Endothelial cell of umbilical vein (primary cell): ENCODE results near the gene NEBL. TPM values are rescaled to one million over a fixed set of nuclear protein-coding genes. Genes with fewer than 3 reads are reported as not detected.
"Not testable (repeated sequence)": the region's sequence is repeated elsewhere in the genome, so short reads cannot be mapped to it uniquely, and the experiment has no call there.

Experiments
- BruUV-seq: library from RNA; stranded (reverse); fragments of 400-500 nt; replicated peaks from 2 replicates; lab custom pipeline; 2021; lab: Mats Ljungman, UMichigan
- CTCF ChIA-PET: fragments of 300-600, 350-600 bp; sonication (Branson Sonifier 250); formaldehyde crosslinking; loops from one replicate; lab custom pipeline; 2021; ENCODE audit warnings: antibody characterized with exemption, inconsistent platforms; lab: Charles Lee
- POLR2A ChIA-PET: fragments of 300-600, 350-600 bp; sonication (Branson Sonifier 250); formaldehyde crosslinking; loops from one replicate; lab custom pipeline; 2021; ENCODE audit warnings: antibody characterized with exemption, inconsistent platforms; lab: Charles Lee
- DNase-seq: peaks from one replicate; pipeline ENCODE4 v3.0.0-alpha.2; 2011; ENCODE audit warnings: low read depth, low spot score
- FAIRE-seq: peaks from 2 replicates; lab custom pipeline; 2011; peaks lifted over from hg19 to GRCh38; lab: Jason Lieb, UNC
- H2AFZ ChIP-seq: 2 replicates; pipeline ENCODE4 v1.6.0; 2012; ENCODE audit warnings: low read depth, low read length, control low read depth, inconsistent platforms
- H3K27ac ChIP-seq: 2 replicates; pipeline ENCODE4 v1.5.1; 2011; ENCODE audit warnings: low read depth, mild to moderate bottlenecking, control low read depth, low read length, moderate library complexity; ENCODE audit not compliant: insufficient read depth
- H3K27me3 ChIP-seq, 2 experiments: 2 replicates each; pipeline versions ENCODE4 v1.6.0 to v1.6.1; 2011; ENCODE audit warnings: low read length in 2 of 2, mixed read lengths in 1 of 2; ENCODE audit not compliant: control insufficient read depth in 2 of 2, insufficient read depth in 2 of 2
- H3K36me3 ChIP-seq, 2 experiments: 2 replicates in 1 of 2; 3 replicates in 1 of 2; pipeline ENCODE4 v1.5.1; 2011; ENCODE audit warnings: low read length in 2 of 2, mild to moderate bottlenecking in 1 of 2, moderate library complexity in 1 of 2; ENCODE audit not compliant: control insufficient read depth in 2 of 2, insufficient read depth in 2 of 2; ENCODE audit errors: extremely low read depth in 1 of 2
- H3K4me1 ChIP-seq: 3 replicates; pipeline ENCODE4 v1.5.1; 2011; ENCODE audit warnings: mild to moderate bottlenecking, low read length; ENCODE audit not compliant: control insufficient read depth, insufficient read depth; ENCODE audit errors: extremely low read depth
- H3K4me2 ChIP-seq: 2 replicates; pipeline ENCODE4 v1.6.1; 2011; ENCODE audit warnings: low read length, control low read depth, mixed read lengths; ENCODE audit not compliant: insufficient read depth
- H3K4me3 ChIP-seq, 3 experiments: fragments of 200-600 bp in 1 of 3; sonication (generic), shearing (Covaris generic) in 1 of 3; replicated peaks in 1 of 3; 2 replicates each; pipeline ENCODE4 v1.5.1; 2011 to 2016; ENCODE audit warnings: control low read depth in 3 of 3, low read length in 3 of 3, mild to moderate bottlenecking in 2 of 3, inconsistent platforms in 1 of 3, low read depth in 1 of 3, moderate library complexity in 1 of 3; ENCODE audit not compliant: insufficient read depth in 1 of 3
- H3K79me2 ChIP-seq: 2 replicates; pipeline ENCODE4 v1.6.0; 2012; ENCODE audit warnings: low read length, inconsistent platforms; ENCODE audit not compliant: control insufficient read depth, insufficient read depth
- H3K9ac ChIP-seq: replicated peaks from 2 replicates; pipeline ENCODE3; 2011; ENCODE audit warnings: low read length, control low read depth; ENCODE audit not compliant: insufficient read depth; ENCODE audit errors: extremely low read depth
- H3K9me1 ChIP-seq: replicated peaks from 3 replicates; pipeline ENCODE4 v1.6.0; 2011; ENCODE audit warnings: mild to moderate bottlenecking, low read length; ENCODE audit not compliant: control insufficient read depth, insufficient read depth; ENCODE audit errors: extremely low read depth
- H3K9me3 ChIP-seq: replicated peaks from 2 replicates; pipeline ENCODE4 v1.5.1; 2012; ENCODE audit warnings: low read length, inconsistent platforms; ENCODE audit not compliant: control insufficient read depth, insufficient read depth
- H4K20me1 ChIP-seq: replicated peaks from 2 replicates; pipeline ENCODE3; 2011; ENCODE audit warnings: mild to moderate bottlenecking, low read length; ENCODE audit not compliant: control insufficient read depth, insufficient read depth; ENCODE audit errors: extremely low read depth
- CTCF ChIP-seq, 2 donors: IDR thresholded peaks; 1 replicate in 1 of 2; 2 replicates in 1 of 2; pipeline ENCODE4 v1.5.1; 2011; ENCODE audit warnings: low read length in 2 of 2, mild to moderate bottlenecking in 2 of 2, moderate library complexity in 2 of 2, control low read depth in 1 of 2, inconsistent platforms in 1 of 2, low read depth in 1 of 2; ENCODE audit not compliant: insufficient read depth in 1 of 2; ENCODE audit errors: extremely low read depth in 1 of 2
- EZH2 ChIP-seq: IDR thresholded peaks from 2 replicates; pipeline ENCODE4 v1.6.1; 2012; ENCODE audit warnings: borderline replicate concordance, low read depth, mild to moderate bottlenecking, moderate library complexity, low read length, inconsistent platforms; ENCODE audit not compliant: severe bottlenecking
- FOS ChIP-seq: IDR thresholded peaks from 2 replicates; pipeline ENCODE4 v1.6.1; 2011; ENCODE audit warnings: mild to moderate bottlenecking, low read length, moderate library complexity, borderline replicate concordance; ENCODE audit not compliant: insufficient read depth
- GATA2 ChIP-seq: IDR thresholded peaks from 2 replicates; pipeline ENCODE4 v1.7.0; 2011; ENCODE audit warnings: low read depth, mild to moderate bottlenecking, moderate library complexity, mixed read lengths, low read length; ENCODE audit not compliant: insufficient read length, insufficient read depth
- JUN ChIP-seq: IDR thresholded peaks from 2 replicates; pipeline ENCODE4 v1.6.1; 2011; ENCODE audit warnings: borderline replicate concordance, low read depth; ENCODE audit not compliant: insufficient read length, insufficient read depth
- MAX ChIP-seq: IDR thresholded peaks from 2 replicates; pipeline ENCODE4 v1.6.1; 2011; ENCODE audit not compliant: insufficient read depth, insufficient read length
- MYC ChIP-seq: IDR thresholded peaks from one replicate; pipeline ENCODE4 v1.6.1; 2011; ENCODE audit warnings: mild to moderate bottlenecking, low read depth, low read length
- POLR2A ChIP-seq: IDR thresholded peaks from 2 replicates; pipeline ENCODE4 v1.6.1; 2012; ENCODE audit warnings: low read depth, mild to moderate bottlenecking, control low read depth, low read length
- POLR2AphosphoS5 ChIP-seq: IDR thresholded peaks from 2 replicates; pipeline ENCODE4 v1.6.1; 2012; ENCODE audit warnings: low read depth, mild to moderate bottlenecking, control low read depth, low read length, moderate library complexity; ENCODE audit not compliant: insufficient read depth
- dilution Hi-C: fragments of 300-500 bp; cut with MboI; formaldehyde crosslinking; loops from one replicate; pipeline ENCODE4 v1.15.0; 2019; ENCODE audit warnings: low sequenced_read_pairs; ENCODE audit not compliant: extremely low pct_ligation_motif_present
- intact Hi-C: fragments of 100-400 bp; cut with micrococcal nuclease; formaldehyde crosslinking; loops from one replicate; pipeline ENCODE4 v1.10.0; 2022
- polyA plus RNA-seq, 4 experiments: library from polyadenylated mRNA; depleted of rRNA in 3 of 4; stranded (reverse) in 3 of 4; unstranded in 1 of 4; fragments of >200 nt; gene quantifications; 2 replicates each; pipeline versions ENCODE4 v1.2.1 to v1.2.3, GENCODE V29; 2011 to 2012; ENCODE audit warnings: missing spikeins in 1 of 4
- total RNA-seq: library from RNA; stranded (reverse); gene quantifications from 2 replicates; pipeline ENCODE4 v1.2.3, GENCODE V29; 2021

The NEBL gene
- total and polyA plus RNA-seq, 2 donors (not counting 3 experiments of a cell fraction or from before 2014, with no cell fraction given), result 0.17 to 0.66 TPM

- Histone ChIP-seq H3K27ac (no peak overlapping the region), H3K4me1 (no peaks in the 10 kb centered on the region), H3K9me1 (no peaks in the 10 kb centered on the region), H3K4me3 (no peak overlapping the region), H2AFZ (no peak overlapping the region), H3K9ac (no peak overlapping the region), H3K79me2 (no peaks in the 10 kb centered on the region), H4K20me1 (no peaks in the 10 kb centered on the region), H3K9me3 (no peaks in the 10 kb centered on the region), H3K4me2 (no peak overlapping the region), H3K36me3 (no peaks in the 10 kb centered on the region), H3K27me3 (no peaks in the 10 kb centered on the region)
- ChIA-PET CTCF (interaction anchor here (1.2 kb wide), 1 partner anchor 8 kb away, joined by 3 read pairs; no protein-coding TSS in a partner anchor), POLR2A (no interaction called here)
- no TSS peak for BruUV-seq
- TF ChIP-seq POLR2AphosphoS5 (no peak), JUN (no peak), MAX (no peak), CTCF (IDR thresholded peaks at IDR 0.05; ENCODE audit: extremely low read depth in 1 of 2, insufficient read depth in 1 of 2, low read depth in 1 of 2, low read length in 2 of 2) (no peak), GATA2 (no peak), EZH2 (no peak), FOS (no peak), POLR2A (no peak), MYC (no peak)
- FAIRE-seq, result no peak
- intact Hi-C loops, result no loop called here
- dilution Hi-C loops, result no loop called here
- DNase-seq, result no peak
Observed at GRCh38 chr10:20944789-20945502, 47.8 kb upstream of the NEBL start.

- H3K4me1 ChIP-seq, H3K27ac ChIP-seq, H2AFZ ChIP-seq, H3K9ac ChIP-seq, intact Hi-C loops, H3K4me2 ChIP-seq, POLR2A ChIA-PET, H3K36me3 ChIP-seq, H3K9me3 ChIP-seq, H3K9me1 ChIP-seq, FAIRE-seq, H3K79me2 ChIP-seq, H3K27me3 ChIP-seq, CTCF ChIA-PET, BruUV-seq, H4K20me1 ChIP-seq, dilution Hi-C loops, H3K4me3 ChIP-seq, DNase-seq: not testable (repeated sequence)
Observed at GRCh38 chr10:20939414-20939813, 42.3 kb upstream of the NEBL start.
